ENCODE results near the gene HTR6. TPM values are rescaled to one million over a fixed set of nuclear protein-coding genes. Genes with fewer than 3 reads are reported as not detected.

HTR6 gene
- total and polyA plus RNA-seq, 12 donors, result not detected

DNA sequence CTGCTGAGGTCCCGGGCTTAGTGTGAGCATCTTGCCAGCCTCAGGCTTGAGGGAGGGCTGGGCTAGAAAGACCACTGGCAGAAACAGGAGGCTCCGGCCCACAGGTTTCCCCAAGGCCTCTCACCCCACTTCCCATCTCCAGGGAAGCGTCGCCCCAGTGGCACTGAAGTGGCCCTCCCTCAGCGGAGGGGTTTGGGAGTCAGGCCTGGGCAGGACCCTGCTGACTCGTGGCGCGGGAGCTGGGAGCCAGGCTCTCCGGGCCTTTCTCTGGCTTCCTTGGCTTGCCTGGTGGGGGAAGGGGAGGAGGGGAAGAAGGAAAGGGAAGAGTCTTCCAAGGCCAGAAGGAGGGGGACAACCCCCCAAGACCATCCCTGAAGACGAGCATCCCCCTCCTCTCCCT, 7.2 kb upstream of the HTR6 start:
- Histone ChIP-seq H3K36me3 (replicated peaks in 1 of 2) (no peaks in the 10 kb centered on the region), H3K4me3 (no peak overlapping the region), H3K4me1 (replicated peaks in 1 of 2) (peaks cover 0 to 5% of the 10 kb centered on the region in 2 donors), H3K27ac (no peak overlapping the region), H3K27me3 (no peaks in the 10 kb centered on the region), H3K9me3 (replicated peaks in 1 of 3) (no peaks in the 10 kb centered on the region)
- TF ChIP-seq CTCF (IDR thresholded peaks at IDR 0.05) (no peak), POLR2A (IDR thresholded peaks at IDR 0.05) (no peak)
- 83 to 91% (median 87%) methylated on average over 1 to 10 of the region's 10 CpGs for WGBS, 4 donors
- intact Hi-C loops (cut with DNase I), result loop anchor here (10.0 kb wide), 3 partner anchors 143 to 393 kb away; partner anchors contain the start of gene CAPZB (in 1 of the 2)
- no peak for DNase-seq

DNA sequence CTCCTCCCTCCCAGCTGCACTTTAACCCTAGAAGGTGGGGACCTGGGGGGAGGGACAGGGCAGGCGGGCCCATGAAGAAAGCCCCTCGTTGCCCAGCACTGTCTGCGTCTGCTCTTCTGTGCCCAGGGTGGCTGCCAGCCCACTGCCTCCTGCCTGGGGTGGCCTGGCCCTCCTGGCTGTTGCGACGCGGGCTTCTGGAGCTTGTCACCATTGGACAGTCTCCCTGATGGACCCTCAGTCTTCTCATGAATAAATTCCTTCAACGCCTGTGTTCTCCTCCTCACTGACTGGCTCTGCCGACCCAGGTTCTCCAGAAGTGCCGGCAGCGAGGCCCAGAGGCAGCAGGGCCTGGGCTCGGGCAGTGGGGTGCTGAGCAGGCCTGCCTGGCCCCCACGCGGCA, 6.5 kb upstream of the HTR6 start:
- peaks cover 0 to 5% of the 10 kb centered on the region in 2 donors for H3K4me1 ChIP-seq (replicated peaks in 1 of 2)
- H3K27ac ChIP-seq, result no peak overlapping the region
- WGBS, 4 donors, result 87 to 89% (median 88%) methylated on average over 7 to 13 of the region's 13 CpGs
- intact Hi-C loops (cut with DNase I), result loop anchor here (10.0 kb wide), 3 partner anchors 143 to 393 kb away; partner anchors contain the start of gene CAPZB (in 1 of the 2)
- H3K9me3 ChIP-seq (replicated peaks in 1 of 3), result no peaks in the 10 kb centered on the region
- no peaks in the 10 kb centered on the region for H3K27me3 ChIP-seq
- no peaks in the 10 kb centered on the region for H3K36me3 ChIP-seq (replicated peaks in 1 of 2)
- TF ChIP-seq POLR2A (IDR thresholded peaks at IDR 0.05) (no peak), CTCF (IDR thresholded peaks at IDR 0.05) (no peak)
- no peak for DNase-seq
- no peak overlapping the region for H3K4me3 ChIP-seq

DNA sequence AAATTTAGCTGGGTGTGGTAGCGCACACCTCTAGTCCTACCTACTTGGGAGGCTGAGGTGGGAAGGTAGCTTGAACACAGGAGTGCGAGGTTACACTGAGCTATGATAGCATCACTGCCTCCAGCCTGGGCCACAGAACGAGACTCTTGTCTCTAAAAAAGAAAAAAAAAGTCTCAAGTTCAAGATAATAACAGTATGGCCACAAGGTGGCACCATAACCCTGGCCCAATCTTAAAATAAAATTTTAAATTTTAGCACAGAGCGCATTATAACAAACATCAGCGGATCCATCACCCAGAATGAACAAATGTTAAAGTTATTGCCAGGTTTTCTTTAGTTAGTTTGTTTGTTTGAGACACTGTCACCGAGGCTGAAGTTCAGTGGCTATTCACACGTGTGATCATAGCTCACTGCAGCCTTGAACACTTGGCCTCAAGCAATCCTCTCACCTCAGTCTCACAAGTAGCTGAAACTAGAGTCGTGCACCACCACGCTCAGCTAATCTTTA, 2.9 kb upstream of the HTR6 start:
- Histone ChIP-seq H3K36me3 (replicated peaks in 1 of 2) (no peaks in the 10 kb centered on the region), H3K27ac (no peak overlapping the region), H3K27me3 (peaks cover 30% of the 10 kb centered on the region), H3K9me3 (replicated peaks in 1 of 3) (no peaks in the 10 kb centered on the region), H3K4me1 (replicated peaks in 1 of 2) (peaks cover 2 to 3% of the 10 kb centered on the region in 2 donors), H3K4me3 (no peak overlapping the region)
- intact Hi-C loops (cut with DNase I), result loop anchor here in 1 of 2 donors (2.0 kb wide), 1 partner anchor 43 kb away; no protein-coding TSS in a partner anchor
- TF ChIP-seq CTCF (IDR thresholded peaks at IDR 0.05) (peak; percentile 58 to 80 (median 67)), POLR2A (IDR thresholded peaks at IDR 0.05) (no peak)
- 6 to 12% (median 10%) methylated on average over 9 of the region's 9 CpGs for whole genome bisulfite sequencing, 4 donors
- peak in 3 of 7 donors; percentile 58 to 64 (median 61) for DNase-seq

DNA sequence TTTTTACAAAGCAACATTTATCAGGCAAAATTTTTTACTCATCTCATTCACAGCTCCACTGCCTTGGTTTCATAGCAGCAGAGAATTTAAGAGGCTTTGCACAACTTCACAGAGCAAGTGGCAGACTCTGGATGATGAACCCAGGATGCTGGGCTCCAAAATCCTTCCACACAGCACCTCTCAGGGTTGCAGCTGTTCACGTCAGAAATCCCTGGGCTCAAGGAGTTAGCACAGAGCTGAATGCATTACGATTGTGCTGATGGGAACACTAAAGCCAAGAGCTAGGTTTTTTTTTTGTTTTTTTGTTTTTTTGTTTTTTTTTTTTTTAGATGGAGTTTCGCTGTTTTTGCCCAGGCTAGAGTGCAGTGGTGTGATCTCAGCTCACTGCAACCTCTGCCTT, 2.4 kb upstream of the HTR6 start:
- H3K9me3 ChIP-seq (replicated peaks in 1 of 3), result no peaks in the 10 kb centered on the region
- DNase-seq, result no peak
- TF ChIP-seq CTCF (IDR thresholded peaks at IDR 0.05) (no peak), POLR2A (IDR thresholded peaks at IDR 0.05) (no peak)
- intact Hi-C loops (cut with DNase I), result loop anchor here in 1 of 2 donors (2.0 kb wide), 1 partner anchor 42 kb away; no protein-coding TSS in a partner anchor
- WGBS, 4 donors, result 59 to 79% (median 67%) methylated on average over 3 of the region's 3 CpGs
- H3K4me3 ChIP-seq, result no peak overlapping the region
- H3K4me1 ChIP-seq (replicated peaks in 1 of 2), result peaks cover 2 to 3% of the 10 kb centered on the region in 2 donors
- H3K27ac ChIP-seq, result no peak overlapping the region
- no peaks in the 10 kb centered on the region for H3K36me3 ChIP-seq (replicated peaks in 1 of 2)
- H3K27me3 ChIP-seq, result peaks cover 35% of the 10 kb centered on the region
